Suprapubic skin (tissue), 4 donors: ENCODE data around the gene STYXL1.

Experiments
- EP300 ChIP-seq: sonication (generic); formaldehyde crosslinking; IDR thresholded peaks from one replicate; pipeline ENCODE4 v1.6.1; 2017; ENCODE audit warnings: antibody characterized with exemption
- POLR2A ChIP-seq, 2 donors: fragments of 450-650 bp; IDR thresholded peaks; one replicate each; pipeline ENCODE4 v1.6.1; 2017; ENCODE audit warnings: antibody characterized with exemption in 2 of 2, mild to moderate bottlenecking in 2 of 2, moderate library complexity in 2 of 2
- POLR2AphosphoS5 ChIP-seq, 3 donors: sonication (generic); formaldehyde crosslinking; IDR thresholded peaks; one replicate each; pipeline ENCODE4 v1.6.1; 2017; ENCODE audit warnings: antibody characterized with exemption in 3 of 3
- TF ChIP-seq, protein P1 (sequence below), 2 donors: fragments of 200-600 bp in 1 of 2; fragments of 450-650 bp in 1 of 2; sonication (generic) in 1 of 2; IDR thresholded peaks; one replicate each; pipeline ENCODE4 v1.5.1; 2016 to 2019; ENCODE audit warnings: antibody characterized with exemption in 2 of 2, mild to moderate bottlenecking in 1 of 2, moderate library complexity in 1 of 2

DNA sequence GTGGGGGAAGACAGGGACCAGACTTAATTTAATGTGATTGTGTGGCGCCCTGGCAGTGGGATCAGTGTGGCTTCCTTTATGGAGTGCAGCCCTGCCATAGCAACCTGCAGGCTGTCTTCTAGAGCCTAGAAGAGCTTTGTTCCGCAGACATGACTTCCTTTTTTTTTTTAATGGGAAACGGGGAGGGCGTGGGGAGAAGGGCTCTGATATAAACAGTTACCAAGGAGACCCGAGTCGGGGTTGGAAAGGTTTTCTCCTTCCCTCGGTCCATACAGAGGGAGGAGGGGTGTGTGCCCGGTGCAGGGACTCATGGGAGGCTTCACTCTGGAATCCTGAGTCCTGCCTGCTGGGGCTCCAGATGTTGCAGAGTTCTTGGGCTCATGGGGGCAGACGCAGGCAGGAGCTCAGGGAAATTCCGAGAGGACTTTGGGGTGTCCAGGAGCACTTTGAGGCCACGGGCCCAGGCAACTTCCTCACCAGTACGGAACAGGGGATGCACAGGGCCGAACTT lies 80.3 kb downstream of the STYXL1 start:
- TF ChIP-seq, protein P1, sequence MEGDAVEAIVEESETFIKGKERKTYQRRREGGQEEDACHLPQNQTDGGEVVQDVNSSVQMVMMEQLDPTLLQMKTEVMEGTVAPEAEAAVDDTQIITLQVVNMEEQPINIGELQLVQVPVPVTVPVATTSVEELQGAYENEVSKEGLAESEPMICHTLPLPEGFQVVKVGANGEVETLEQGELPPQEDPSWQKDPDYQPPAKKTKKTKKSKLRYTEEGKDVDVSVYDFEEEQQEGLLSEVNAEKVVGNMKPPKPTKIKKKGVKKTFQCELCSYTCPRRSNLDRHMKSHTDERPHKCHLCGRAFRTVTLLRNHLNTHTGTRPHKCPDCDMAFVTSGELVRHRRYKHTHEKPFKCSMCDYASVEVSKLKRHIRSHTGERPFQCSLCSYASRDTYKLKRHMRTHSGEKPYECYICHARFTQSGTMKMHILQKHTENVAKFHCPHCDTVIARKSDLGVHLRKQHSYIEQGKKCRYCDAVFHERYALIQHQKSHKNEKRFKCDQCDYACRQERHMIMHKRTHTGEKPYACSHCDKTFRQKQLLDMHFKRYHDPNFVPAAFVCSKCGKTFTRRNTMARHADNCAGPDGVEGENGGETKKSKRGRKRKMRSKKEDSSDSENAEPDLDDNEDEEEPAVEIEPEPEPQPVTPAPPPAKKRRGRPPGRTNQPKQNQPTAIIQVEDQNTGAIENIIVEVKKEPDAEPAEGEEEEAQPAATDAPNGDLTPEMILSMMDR (IDR thresholded peaks at IDR 0.05), result no peak
- TF ChIP-seq EP300 (no peak), POLR2A (IDR thresholded peaks at IDR 0.05) (no peak), POLR2AphosphoS5 (IDR thresholded peaks at IDR 0.05) (no peak)
